KOPT-K1 (cell line): ENCODE results near the gene SCT.

Source experiments
- H3K27ac ChIP-seq: fragments of 200-600 bp; sonication (generic); 2 replicates; pipeline ENCODE4 v1.5.1; 2016; ENCODE audit warnings: antibody characterized with exemption, mild to moderate bottlenecking, low read depth, low read length; ENCODE audit not compliant: poor library complexity, severe bottlenecking
- H3K36me3 ChIP-seq: fragments of 200-600 bp; sonication (generic); 2 replicates; pipeline ENCODE4 v1.5.1; 2017; ENCODE audit warnings: antibody characterized with exemption, mild to moderate bottlenecking, low read length, moderate library complexity; ENCODE audit not compliant: insufficient read depth
- H3K9me3 ChIP-seq: fragments of 200-600 bp; sonication (generic); 2 replicates; pipeline ENCODE4 v1.5.1; 2017; ENCODE audit warnings: antibody characterized with exemption, low read length, mild to moderate bottlenecking; ENCODE audit not compliant: insufficient read depth, poor library complexity, severe bottlenecking

The SCT gene

DNA sequence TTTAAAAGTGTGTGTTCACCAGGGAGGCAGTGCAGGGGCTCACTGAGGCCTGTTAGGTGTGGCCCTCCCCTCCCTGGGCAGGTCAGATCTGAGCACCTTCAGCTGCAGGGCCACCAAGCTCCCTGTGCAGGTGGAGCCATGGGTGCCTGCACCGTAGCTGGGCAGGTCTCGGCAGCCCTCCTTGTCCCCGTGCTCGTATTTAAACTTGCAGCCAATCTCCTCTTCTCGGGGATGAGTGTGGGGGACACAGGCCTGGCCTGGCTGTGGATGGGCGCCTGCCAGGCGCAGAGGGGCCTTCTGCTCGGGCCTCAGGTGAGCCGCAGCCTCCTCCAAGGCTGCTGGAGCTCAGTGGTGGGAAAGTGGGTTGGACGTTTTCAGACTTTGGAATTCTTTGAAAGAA is 31.6 kb downstream of the SCT start:
- no peak overlapping the region for H3K27ac ChIP-seq
- no peaks in the 10 kb centered on the region for H3K9me3 ChIP-seq
- H3K36me3 ChIP-seq = peaks cover 99% of the 10 kb centered on the region

GRCh38 chr11:593347-593746 is 33.6 kb downstream of the SCT start:
- Histone ChIP-seq H3K27ac (no peak overlapping the region), H3K36me3 (peaks cover 99% of the 10 kb centered on the region), H3K9me3 (no peaks in the 10 kb centered on the region)

DNA sequence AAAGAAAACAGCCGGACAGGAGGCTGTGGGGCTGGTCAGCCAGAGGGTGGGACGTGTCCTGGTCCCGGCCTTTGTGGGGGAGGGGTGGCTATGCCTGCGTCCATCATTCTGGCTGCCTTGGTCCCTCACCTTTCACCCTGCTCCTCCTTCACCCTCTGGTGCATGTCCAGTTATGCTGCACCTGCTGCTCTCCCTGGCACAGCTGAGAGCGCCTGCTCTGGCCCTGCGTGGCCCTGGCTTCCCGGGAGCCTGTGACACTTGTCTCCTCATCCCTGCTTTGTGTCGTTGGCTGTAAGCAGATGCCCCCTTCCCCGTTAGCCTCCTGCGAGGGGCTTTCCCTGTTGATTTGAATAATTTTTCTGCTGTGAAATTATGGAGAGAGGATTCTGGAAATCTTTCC is 34.1 kb downstream of the SCT start:
- Histone ChIP-seq H3K36me3 (peaks cover 99% of the 10 kb centered on the region), H3K27ac (no peak overlapping the region), H3K9me3 (no peaks in the 10 kb centered on the region)

- no peak overlapping the region for H3K27ac ChIP-seq
- H3K9me3 ChIP-seq = no peaks in the 10 kb centered on the region
- peaks cover 99% of the 10 kb centered on the region for H3K36me3 ChIP-seq
Observed at GRCh38 chr11:592501-592900, 34.5 kb downstream of the SCT start.

DNA sequence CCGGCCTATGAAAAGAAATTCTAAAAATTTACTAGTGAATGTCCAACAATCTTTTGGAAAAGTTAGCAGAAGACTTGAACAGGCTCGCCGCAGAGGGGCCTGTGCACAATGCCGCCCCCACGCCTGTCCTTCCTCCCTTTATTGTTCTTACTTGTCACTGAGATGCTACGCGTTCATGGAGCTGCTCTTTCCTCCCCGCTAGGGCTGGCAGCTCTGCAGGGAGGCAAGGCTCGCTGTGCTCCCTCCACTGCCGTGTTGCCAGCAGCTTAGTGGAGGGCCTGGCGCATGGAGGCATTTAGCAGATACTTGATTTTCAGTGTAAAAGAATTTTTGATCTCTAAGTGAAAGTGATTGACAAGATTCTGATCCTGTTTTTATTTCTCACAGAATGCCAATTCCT is 36.0 kb downstream of the SCT start:
- Histone ChIP-seq H3K36me3 (peaks cover 99% of the 10 kb centered on the region), H3K27ac (no peak overlapping the region), H3K9me3 (no peaks in the 10 kb centered on the region)

GRCh38 chr11:589798-590197 is 37.2 kb downstream of the SCT start:
- Histone ChIP-seq H3K36me3 (peaks cover 97% of the 10 kb centered on the region), H3K9me3 (no peaks in the 10 kb centered on the region), H3K27ac (no peak overlapping the region)

GRCh38 chr11:587978-588380 is 39.0 kb downstream of the SCT start:
- Histone ChIP-seq H3K36me3 (peaks cover 97% of the 10 kb centered on the region), H3K27ac (no peak overlapping the region), H3K9me3 (no peaks in the 10 kb centered on the region)

DNA sequence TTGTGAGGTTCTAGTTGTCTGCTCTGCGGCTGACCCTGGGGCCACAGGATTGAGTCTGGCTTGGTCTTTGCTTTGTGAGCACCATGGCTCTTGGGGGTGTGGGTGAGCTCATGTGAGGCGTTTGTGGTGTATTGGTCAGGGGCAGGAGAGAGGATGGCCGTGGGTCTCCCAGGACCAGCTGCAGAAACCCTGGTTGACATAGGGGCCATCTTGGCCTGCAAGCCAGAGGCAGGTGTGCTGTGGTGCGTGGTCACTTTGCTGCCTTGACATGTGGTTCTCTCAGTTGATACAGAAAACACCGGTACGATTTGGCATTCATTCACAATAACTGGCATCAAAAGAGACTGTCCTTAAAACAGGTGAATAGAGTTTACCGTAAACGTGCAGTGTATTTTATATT is 39.4 kb downstream of the SCT start:
- peaks cover 96% of the 10 kb centered on the region for H3K36me3 ChIP-seq
- H3K9me3 ChIP-seq = no peaks in the 10 kb centered on the region
- no peak overlapping the region for H3K27ac ChIP-seq

DNA sequence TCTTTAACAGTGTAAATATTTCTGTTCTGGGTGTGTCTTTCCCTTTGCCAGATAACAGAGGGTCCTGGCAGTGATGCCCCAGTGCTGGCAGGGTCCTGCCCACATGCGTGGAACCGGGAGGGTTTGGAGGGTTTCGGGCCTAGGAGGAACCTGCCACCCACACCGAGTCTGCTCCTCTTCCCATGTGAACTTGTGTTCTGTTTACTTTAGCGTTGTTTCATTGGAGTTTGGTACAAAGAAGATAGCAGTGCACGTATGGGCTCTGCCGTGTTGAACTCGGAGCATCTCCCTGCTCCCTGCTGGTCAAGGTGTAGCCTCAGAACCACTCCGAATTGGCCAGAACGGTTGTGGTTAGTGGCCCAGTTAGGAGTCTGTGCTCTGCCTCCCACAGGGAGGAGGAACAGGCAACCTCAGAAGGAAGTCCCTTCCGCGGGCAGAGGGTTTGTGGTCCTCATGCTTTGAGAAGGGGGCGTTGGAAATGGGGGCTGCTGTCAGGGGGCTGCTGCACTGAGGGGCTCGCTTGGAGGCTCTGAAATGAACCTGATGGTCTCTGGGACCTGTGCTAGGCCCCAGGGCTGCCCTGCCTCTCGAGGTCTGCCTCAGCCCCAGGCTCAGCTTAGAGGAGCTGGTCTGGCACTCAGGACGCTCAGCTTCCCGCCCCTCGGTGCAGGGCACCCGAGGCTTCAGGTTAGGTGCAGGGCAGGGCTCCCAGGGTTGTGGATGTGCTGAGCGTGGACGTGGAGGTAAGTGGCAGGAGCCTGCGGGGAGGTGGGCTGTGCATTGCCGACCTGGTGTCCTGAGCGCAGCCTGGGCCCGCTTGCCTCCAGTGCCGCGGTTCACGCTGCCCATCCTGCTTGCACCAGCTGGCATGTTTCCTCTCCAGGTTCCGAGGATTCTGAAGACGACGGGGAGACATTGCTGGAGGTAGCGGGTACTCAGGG is 40.3 kb downstream of the SCT start:
- Histone ChIP-seq H3K9me3 (no peaks in the 10 kb centered on the region), H3K36me3 (peaks cover 96% of the 10 kb centered on the region), H3K27ac (no peak overlapping the region)

DNA sequence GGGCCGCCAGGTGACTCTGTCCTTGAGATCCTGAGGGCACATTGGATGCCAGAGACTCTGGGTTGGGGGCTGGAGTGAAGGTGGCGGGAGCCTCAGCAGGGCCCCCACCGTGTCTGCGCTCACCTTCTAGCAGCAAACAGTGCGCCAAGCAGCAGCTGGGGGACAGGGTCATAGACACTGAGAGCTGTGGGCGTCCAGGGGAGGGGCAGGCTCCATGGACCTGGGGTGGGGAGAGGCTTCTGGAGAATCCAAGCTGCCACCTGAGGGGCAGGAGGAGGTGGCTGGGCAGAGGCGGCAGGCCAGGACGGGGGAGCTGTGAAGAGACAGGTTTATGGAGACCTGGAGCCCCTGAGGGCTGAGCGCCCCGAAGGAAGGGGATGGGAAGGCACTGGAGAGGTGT is 42.7 kb downstream of the SCT start:
- peaks cover 89% of the 10 kb centered on the region for H3K36me3 ChIP-seq
- no peaks in the 10 kb centered on the region for H3K9me3 ChIP-seq
- H3K27ac ChIP-seq = no peak overlapping the region

DNA sequence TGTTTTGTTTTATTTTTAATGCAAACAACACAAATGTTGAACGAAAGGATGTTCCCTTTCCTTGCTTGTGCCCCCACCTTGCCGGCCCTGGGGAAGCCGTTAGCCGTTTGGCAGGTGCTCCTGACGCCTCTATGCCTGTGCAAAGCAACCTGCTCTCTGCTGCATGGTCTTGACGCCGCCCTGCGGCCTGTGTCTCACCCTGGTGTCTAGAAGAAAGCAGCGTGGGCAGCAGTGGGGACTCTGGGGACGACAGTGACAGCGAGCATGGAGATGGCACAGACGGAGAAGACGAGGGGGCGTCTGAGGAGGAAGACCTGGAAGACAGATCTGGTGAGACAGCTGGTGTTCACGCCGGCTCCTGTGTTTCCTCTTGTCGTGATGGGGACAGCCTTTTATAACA is 45.2 kb downstream of the SCT start:
- Histone ChIP-seq H3K36me3 (peaks cover 69% of the 10 kb centered on the region), H3K27ac (no peak overlapping the region), H3K9me3 (no peaks in the 10 kb centered on the region)

DNA sequence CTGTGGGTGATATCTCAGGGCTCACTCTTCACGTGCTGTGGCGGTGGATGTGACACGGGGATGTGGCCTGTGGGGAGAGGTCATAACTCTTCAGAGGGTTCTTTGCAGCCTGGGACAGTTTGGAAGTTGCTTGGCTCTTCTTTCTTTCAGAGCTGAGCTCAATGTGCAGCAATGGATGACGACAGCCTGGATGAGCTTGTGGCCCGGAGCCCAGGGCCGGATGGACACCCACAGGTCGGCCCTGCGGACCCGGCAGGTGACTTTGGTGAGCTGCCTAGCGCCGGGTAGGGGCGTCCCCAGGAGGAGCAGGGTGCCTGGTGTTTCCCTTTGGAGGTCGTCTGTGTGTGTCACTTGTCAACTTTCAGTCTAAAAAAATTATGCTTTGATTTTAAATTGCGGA is 45.6 kb downstream of the SCT start:
- Histone ChIP-seq H3K36me3 (peaks cover 64% of the 10 kb centered on the region), H3K9me3 (no peaks in the 10 kb centered on the region), H3K27ac (no peak overlapping the region)

- Histone ChIP-seq H3K36me3 (peaks cover 54% of the 10 kb centered on the region), H3K9me3 (no peaks in the 10 kb centered on the region), H3K27ac (peak overlapping the region; percentile 97)
Observed at GRCh38 chr11:579830-580601, 47.0 kb downstream of the SCT start.

DNA sequence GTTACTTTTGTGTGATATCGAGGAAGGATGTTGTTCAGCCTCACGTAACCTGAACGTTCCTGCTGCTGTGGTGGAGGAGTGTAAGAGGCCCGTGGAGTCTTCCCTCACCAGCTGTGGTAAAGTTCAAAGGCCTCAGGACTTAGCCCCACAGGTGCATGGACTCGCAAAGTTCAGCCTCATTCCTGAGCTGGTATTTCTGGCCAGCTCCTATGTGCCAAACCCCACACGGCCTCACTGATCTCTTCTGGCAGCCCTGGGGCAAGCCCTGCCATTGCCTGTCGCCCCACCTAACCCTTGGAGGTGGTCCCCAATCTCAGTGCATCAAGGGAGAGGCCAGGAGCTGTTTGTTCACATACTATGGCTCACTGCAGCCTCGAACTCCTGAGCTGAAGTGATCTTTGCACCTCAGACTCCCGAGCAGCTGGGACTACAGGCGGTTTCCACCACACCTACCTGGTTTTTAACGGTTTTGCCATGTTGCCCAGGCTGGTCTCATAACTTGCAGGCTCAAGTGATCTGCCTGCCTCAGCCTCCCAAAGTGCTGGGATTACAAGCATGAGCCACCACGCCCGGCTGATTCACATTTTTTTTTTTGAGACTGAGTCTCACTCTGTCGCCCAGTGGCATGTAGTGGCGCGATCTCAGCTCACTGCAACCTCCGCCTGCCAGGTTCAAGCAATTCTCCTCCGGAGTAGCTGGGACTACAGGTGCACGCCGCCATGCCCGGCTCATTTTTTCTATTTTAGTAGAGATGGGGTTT is 48.5 kb downstream of the SCT start:
- Histone ChIP-seq H3K27ac (peak overlapping the region; percentile 97), H3K36me3 (peaks cover 38% of the 10 kb centered on the region), H3K9me3 (no peaks in the 10 kb centered on the region)

GRCh38 chr11:577611-577894 is 49.4 kb downstream of the SCT start:
- H3K9me3 ChIP-seq = no peaks in the 10 kb centered on the region
- peak overlapping the region; percentile 97 for H3K27ac ChIP-seq
- peaks cover 30% of the 10 kb centered on the region for H3K36me3 ChIP-seq
